Endodermal cell (in vitro differentiated cells): ENCODE results near the gene GAS7. TPM values are rescaled to one million over a fixed set of nuclear protein-coding genes. Genes with fewer than 3 reads are reported as not detected.

Experiments used
- DNase-seq: peaks from one replicate; pipeline ENCODE4 v3.0.0-alpha.2; 2017
- H3K27ac ChIP-seq: 2 replicates; pipeline ENCODE4 v1.5.1; 2013; ENCODE audit warnings: mild to moderate bottlenecking, low read depth, low read length, moderate library complexity
- H3K27me3 ChIP-seq: 2 replicates; pipeline ENCODE4 v1.6.1; 2013; ENCODE audit warnings: mild to moderate bottlenecking, low read length, moderate library complexity; ENCODE audit not compliant: insufficient read depth, control insufficient read depth, poor library complexity, severe bottlenecking
- H3K36me3 ChIP-seq: 2 replicates; pipeline ENCODE4 v1.7.0; 2013; ENCODE audit warnings: mild to moderate bottlenecking, low read length, moderate library complexity; ENCODE audit not compliant: control insufficient read depth, insufficient read depth
- H3K4me1 ChIP-seq: one replicate; pipeline ENCODE4 v1.7.0; 2013; ENCODE audit warnings: low read length; ENCODE audit not compliant: control insufficient read depth, insufficient read depth
- H3K4me3 ChIP-seq: 2 replicates; pipeline ENCODE4 v1.5.1; 2013; ENCODE audit warnings: mild to moderate bottlenecking, low read length, moderate library complexity
- H3K9ac ChIP-seq: 2 replicates; pipeline ENCODE4 v1.6.1; 2013; ENCODE audit warnings: mild to moderate bottlenecking, low read length, moderate library complexity; ENCODE audit not compliant: poor library complexity, severe bottlenecking; ENCODE audit errors: extremely low read depth
- H3K9me3 ChIP-seq: 2 replicates; pipeline ENCODE4 v1.6.1; 2013; ENCODE audit warnings: mild to moderate bottlenecking, low read length, moderate library complexity; ENCODE audit not compliant: control insufficient read depth
- H3K27ac Mint-ChIP-seq: 2 replicates; pipeline ENCODE4 v1.8.0; 2020; ENCODE audit warnings: mixed read lengths
- H3K27me3 Mint-ChIP-seq: 2 replicates; pipeline ENCODE4 v1.8.0; 2021; ENCODE audit warnings: mild to moderate bottlenecking, mixed read lengths; ENCODE audit not compliant: insufficient read depth
- H3K36me3 Mint-ChIP-seq: 2 replicates; pipeline ENCODE4 v1.8.0; 2020; ENCODE audit warnings: low read depth, mixed read lengths
- H3K4me1 Mint-ChIP-seq: 2 replicates; pipeline ENCODE4 v1.8.0; 2020; ENCODE audit warnings: mixed read lengths
- H3K4me3 Mint-ChIP-seq: 2 replicates; pipeline ENCODE4 v1.8.0; 2020; ENCODE audit warnings: mild to moderate bottlenecking, moderate library complexity, mixed read lengths
- H3K9me3 Mint-ChIP-seq: 2 replicates; pipeline ENCODE4 v1.8.0; 2020; ENCODE audit warnings: mild to moderate bottlenecking, mixed read lengths
- WGBS, 2 experiments: methylation state at CpG; one replicate each; pipeline versions ENCODE4 v1.1.5 to v1.1.7; 2013; ENCODE audit warnings: missing lambda C conversion rate in 2 of 2, mixed read lengths in 1 of 2; ENCODE audit not compliant: insufficient coverage in 1 of 2, insufficient read length in 1 of 2; 5-methylcytosine and 5-hydroxymethylcytosine counted together
- total RNA-seq, 2 donors: library from RNA; stranded (reverse); fragmentation: NEBNext Ultra II Directional in 1 of 2; extraction: Animal tissue kit (Norgen Biotek cat#: 25700) in 1 of 2; gene quantifications; 2 replicates in 1 of 2; 3 replicates in 1 of 2; pipeline ENCODE4 v1.2.1, GENCODE V29; 2021
- TF ChIP-seq, protein P1 (sequence below): fragments of 200-600 bp; sonication (generic); conservative IDR thresholded peaks from 2 replicates; pipeline ENCODE4 v1.5.0; 2021; ENCODE audit warnings: antibody characterized with exemption, mild to moderate bottlenecking

GAS7 gene
- total RNA-seq, 2 donors from 2014 or later: 8.6 to 14.7 TPM

GRCh38 chr17:10112962-10113361, 85.4 kb downstream of the GAS7 start:
- no peak overlapping the region for H3K27ac ChIP-seq
- no peaks in the 10 kb centered on the region for H3K36me3 ChIP-seq
- no peaks in the 10 kb centered on the region for H3K27me3 ChIP-seq
- H3K4me1 ChIP-seq: no peaks in the 10 kb centered on the region
- H3K36me3 Mint-ChIP-seq: no peaks in the 10 kb centered on the region
- WGBS, 2 experiments: 96 to 100% methylated on average over 2 to 4 of the region's 4 CpGs
- H3K4me3 ChIP-seq: no peak overlapping the region
- H3K4me3 Mint-ChIP-seq: no peak overlapping the region
- H3K9me3 Mint-ChIP-seq: peaks cover 13% of the 10 kb centered on the region
- TF ChIP-seq, protein P1, sequence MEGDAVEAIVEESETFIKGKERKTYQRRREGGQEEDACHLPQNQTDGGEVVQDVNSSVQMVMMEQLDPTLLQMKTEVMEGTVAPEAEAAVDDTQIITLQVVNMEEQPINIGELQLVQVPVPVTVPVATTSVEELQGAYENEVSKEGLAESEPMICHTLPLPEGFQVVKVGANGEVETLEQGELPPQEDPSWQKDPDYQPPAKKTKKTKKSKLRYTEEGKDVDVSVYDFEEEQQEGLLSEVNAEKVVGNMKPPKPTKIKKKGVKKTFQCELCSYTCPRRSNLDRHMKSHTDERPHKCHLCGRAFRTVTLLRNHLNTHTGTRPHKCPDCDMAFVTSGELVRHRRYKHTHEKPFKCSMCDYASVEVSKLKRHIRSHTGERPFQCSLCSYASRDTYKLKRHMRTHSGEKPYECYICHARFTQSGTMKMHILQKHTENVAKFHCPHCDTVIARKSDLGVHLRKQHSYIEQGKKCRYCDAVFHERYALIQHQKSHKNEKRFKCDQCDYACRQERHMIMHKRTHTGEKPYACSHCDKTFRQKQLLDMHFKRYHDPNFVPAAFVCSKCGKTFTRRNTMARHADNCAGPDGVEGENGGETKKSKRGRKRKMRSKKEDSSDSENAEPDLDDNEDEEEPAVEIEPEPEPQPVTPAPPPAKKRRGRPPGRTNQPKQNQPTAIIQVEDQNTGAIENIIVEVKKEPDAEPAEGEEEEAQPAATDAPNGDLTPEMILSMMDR: no peak
- H3K4me1 Mint-ChIP-seq: peaks cover 14% of the 10 kb centered on the region
- H3K27ac Mint-ChIP-seq: no peak overlapping the region
- DNase-seq: no peak
- H3K9ac ChIP-seq: no peak overlapping the region
- H3K9me3 ChIP-seq: peaks cover 4% of the 10 kb centered on the region
- no peaks in the 10 kb centered on the region for H3K27me3 Mint-ChIP-seq

DNA sequence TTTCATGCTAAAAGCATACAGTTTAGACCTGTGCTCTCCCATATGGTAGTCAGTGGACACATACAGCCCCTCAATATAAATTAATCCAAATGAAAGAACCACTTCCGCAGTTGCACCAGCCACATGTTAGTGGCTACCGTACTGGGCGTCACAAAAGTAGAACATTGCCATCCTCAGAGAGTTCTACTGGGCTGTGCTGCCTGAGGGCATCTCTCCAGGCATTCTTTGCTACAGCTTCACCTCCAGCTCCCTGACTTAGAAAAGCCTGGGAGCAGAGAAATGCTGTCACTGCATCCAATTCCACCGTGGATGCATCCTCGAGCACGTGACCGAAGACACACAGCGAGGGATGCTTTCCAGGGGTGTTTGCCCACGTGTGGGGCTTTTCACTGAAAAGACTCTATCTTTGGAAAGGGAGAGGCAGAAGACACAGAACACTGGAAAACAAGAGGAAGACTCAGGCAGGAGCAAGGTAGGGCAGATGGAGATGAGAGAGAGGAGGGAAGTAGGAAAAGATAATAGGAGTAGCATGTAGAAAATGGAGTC, 86.4 kb downstream of the GAS7 start:
- H3K27me3 Mint-ChIP-seq: no peaks in the 10 kb centered on the region
- Histone ChIP-seq H3K36me3 (no peaks in the 10 kb centered on the region), H3K27ac (no peak overlapping the region), H3K9ac (no peak overlapping the region), H3K4me3 (no peak overlapping the region), H3K9me3 (peaks cover 4% of the 10 kb centered on the region), H3K4me1 (no peaks in the 10 kb centered on the region), H3K27me3 (no peaks in the 10 kb centered on the region)
- no peak overlapping the region for H3K27ac Mint-ChIP-seq
- no peak for DNase-seq
- H3K9me3 Mint-ChIP-seq: peaks cover 10% of the 10 kb centered on the region
- H3K36me3 Mint-ChIP-seq: no peaks in the 10 kb centered on the region
- 87 to 91% methylated on average over 9 of the region's 9 CpGs for WGBS, 2 experiments
- H3K4me3 Mint-ChIP-seq: no peak overlapping the region
- TF ChIP-seq, protein P1: no peak
- H3K4me1 Mint-ChIP-seq: peaks cover 4% of the 10 kb centered on the region

DNA sequence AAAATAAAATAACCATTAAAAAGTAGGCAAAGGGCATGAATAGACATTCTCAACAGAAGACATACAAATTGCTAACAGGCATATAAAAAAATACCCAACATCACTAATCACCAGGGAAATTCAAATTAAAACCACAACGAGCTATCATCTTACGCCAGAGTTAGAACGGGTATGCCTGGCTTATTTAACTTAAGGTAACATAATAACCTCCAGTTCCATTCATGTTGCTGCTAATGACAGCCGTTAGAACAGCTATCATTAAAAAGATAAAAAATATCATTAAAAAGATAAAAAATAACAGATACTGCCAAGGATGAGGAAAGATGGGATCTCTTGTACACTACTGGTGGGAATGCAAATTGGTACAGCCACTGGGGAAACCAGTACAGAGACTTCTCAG, 89.3 kb downstream of the GAS7 start:
- no peaks in the 10 kb centered on the region for H3K9me3 ChIP-seq
- H3K36me3 ChIP-seq: no peaks in the 10 kb centered on the region
- H3K27ac ChIP-seq: no peak overlapping the region
- Mint-ChIP-seq H3K36me3 (no peaks in the 10 kb centered on the region), H3K27me3 (no peaks in the 10 kb centered on the region), H3K27ac (no peak overlapping the region), H3K4me3 (no peak overlapping the region), H3K4me1 (peaks cover 6% of the 10 kb centered on the region), H3K9me3 (no peaks in the 10 kb centered on the region)
- 90 to 92% methylated on average over 3 of the region's 4 CpGs for WGBS, 2 experiments
- H3K27me3 ChIP-seq: no peaks in the 10 kb centered on the region
- H3K4me1 ChIP-seq: no peaks in the 10 kb centered on the region
- DNase-seq: no peak
- TF ChIP-seq, protein P1: no peak
- H3K9ac ChIP-seq: no peak overlapping the region
- H3K4me3 ChIP-seq: no peak overlapping the region
